Measurements from ENCODE around the gene FURIN. TPM values are rescaled to one million over a fixed set of nuclear protein-coding genes. Genes with fewer than 3 reads are reported as not detected.

FURIN gene
- total and polyA plus RNA-seq, 5 donors from 2014 or later = 2.9 to 62.5 (median 8.1) TPM

DNA sequence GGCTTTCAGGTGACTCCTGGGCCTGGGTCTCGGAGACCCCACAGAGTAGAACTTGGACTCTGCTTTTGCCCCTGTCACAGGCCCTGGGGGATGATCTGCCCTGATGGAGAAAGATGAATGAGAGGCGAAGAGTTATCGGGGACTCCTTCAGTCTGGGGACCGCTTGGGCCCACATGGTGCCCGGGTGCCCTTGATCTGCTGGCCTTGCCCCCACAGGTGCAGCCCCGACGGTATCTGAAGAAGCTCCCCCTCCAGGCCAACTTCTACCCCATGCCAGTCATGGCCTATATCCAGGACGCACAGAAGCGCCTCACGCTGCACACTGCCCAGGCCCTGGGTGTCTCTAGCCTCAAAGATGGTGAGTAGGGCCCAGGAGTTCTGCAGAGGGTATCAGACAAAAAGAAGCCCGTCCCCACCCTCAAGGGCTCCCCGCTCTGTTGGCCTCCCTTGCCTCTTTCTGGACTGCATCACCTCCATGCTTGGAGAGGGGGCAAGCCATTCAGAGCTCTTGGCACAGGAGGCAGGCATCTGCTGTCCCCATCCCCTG, 45.1 kb downstream of the FURIN start:
- Histone ChIP-seq H3K36me3 (ENCODE audit: control insufficient read depth, insufficient read depth, low read length) (peaks cover 83% of the 10 kb centered on the region), H3K4me1 (ENCODE audit: control insufficient read depth, insufficient read depth, low read length, poor library complexity, severe bottlenecking) (no peaks in the 10 kb centered on the region), H3K4me3 (ENCODE audit: low read depth, low read length) (no peak overlapping the region), H3K9me3 (ENCODE audit: control insufficient read depth in 2 of 2, low read length in 2 of 2) (no peaks in the 10 kb centered on the region), H3K27me3 (ENCODE audit: control insufficient read depth, insufficient read depth, low read length) (no peaks in the 10 kb centered on the region), H3K27ac (ENCODE audit: insufficient read depth, low read length, poor library complexity, severe bottlenecking) (no peak overlapping the region)
- Mint-ChIP-seq H3K27me3 (no peaks in the 10 kb centered on the region), H3K27ac (peak overlapping the region in 1 of 3 donors; percentile 11), H3K4me3 (no peak overlapping the region), H3K36me3 (peaks cover 42% of the 10 kb centered on the region), H3K4me1 (peaks cover 0 to 2% (median 0%) of the 10 kb centered on the region in 4 donors), H3K9me3 (peaks cover 0 to 2% (median 0%) of the 10 kb centered on the region in 7 donors)
- DNase-seq (no peak), ATAC-seq (ENCODE audit: low read depth in 2 of 2) (no peak)

DNA sequence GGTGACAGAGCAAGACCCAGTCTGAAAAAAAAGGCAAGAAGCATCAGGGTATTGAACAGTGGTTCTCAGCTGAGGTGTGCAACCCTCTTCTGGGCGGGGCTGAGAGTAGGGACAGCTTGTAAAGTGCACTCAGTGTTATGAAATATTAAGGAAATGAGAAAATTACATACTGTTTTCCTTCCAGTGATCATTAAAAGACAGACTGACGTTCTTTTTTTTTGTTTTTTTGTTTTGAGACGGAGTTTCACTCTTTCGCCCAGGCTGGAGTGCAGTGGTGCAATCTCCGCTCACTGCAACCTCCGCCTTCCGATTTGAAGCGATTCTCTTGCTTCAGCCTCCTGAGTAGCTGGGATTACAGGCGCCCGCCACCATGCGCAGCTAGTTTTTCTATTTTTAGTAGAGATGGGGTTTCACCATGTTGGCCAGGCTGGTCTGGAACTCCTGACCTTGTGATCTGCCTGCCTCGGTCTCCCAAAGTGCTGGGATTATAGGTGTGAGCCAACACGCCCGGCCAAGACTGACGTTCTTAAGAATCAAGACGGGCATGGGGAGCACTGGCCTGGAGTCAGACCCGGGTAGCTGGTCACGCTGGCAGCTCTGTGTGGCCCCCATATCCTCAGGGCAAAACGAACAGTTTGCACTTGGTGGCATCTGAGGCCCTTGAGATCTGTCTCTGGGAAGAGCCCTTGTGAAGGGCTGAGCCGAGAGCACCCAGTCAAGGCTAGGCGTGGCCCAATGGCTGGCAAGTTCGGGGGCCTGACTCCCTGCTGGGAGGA, 46.1 kb downstream of the FURIN start:
- H3K4me1 ChIP-seq (ENCODE audit: control insufficient read depth, insufficient read depth, low read length, poor library complexity, severe bottlenecking) = no peaks in the 10 kb centered on the region
- Mint-ChIP-seq H3K4me1 (peaks cover 0 to 2% (median 0%) of the 10 kb centered on the region in 4 donors), H3K36me3 (peaks cover 47% of the 10 kb centered on the region), H3K9me3 (peaks cover 0 to 2% (median 0%) of the 10 kb centered on the region in 7 donors), H3K4me3 (no peak overlapping the region), H3K27ac (no peak overlapping the region), H3K27me3 (no peaks in the 10 kb centered on the region)
- H3K36me3 ChIP-seq (ENCODE audit: control insufficient read depth, insufficient read depth, low read length) = peaks cover 84% of the 10 kb centered on the region
- DNase-seq = no peak
- H3K27ac ChIP-seq (ENCODE audit: insufficient read depth, low read length, poor library complexity, severe bottlenecking) = no peak overlapping the region
- no peak for ATAC-seq (ENCODE audit: low read depth in 2 of 2)
- no peaks in the 10 kb centered on the region for H3K27me3 ChIP-seq (ENCODE audit: control insufficient read depth, insufficient read depth, low read length)
- H3K4me3 ChIP-seq (ENCODE audit: low read depth, low read length) = no peak overlapping the region
- H3K9me3 ChIP-seq (ENCODE audit: control insufficient read depth in 2 of 2, low read length in 2 of 2) = no peaks in the 10 kb centered on the region

DNA sequence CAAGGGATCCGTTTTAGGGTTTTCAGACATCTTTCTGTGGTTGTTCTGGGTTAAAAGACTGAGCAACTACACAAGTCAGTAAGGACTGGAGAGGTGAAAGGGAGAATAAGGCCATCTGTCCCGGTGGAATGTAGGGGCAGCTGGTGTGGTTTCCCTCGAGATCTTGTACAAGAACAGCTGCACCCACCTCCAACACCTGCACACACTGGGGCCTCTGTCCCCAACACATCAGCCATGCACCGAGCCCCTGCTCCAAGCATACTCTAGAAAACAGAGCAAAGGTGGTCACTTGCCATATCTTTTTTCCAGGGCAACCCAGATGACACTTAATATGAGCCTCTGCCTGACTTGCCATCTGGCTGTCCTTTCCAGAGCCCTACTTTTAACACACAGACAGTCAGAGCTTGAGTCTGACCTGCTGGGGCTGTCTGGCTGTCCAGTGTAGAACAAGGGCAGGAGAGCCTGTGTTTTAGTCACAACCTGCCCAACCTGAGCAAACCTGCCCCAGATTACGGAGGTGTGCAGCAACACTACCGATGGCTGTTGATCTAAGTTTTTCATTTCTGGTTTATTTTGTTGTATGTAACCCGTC, 46.9 kb downstream of the FURIN start:
- Histone ChIP-seq H3K4me1 (ENCODE audit: control insufficient read depth, insufficient read depth, low read length, poor library complexity, severe bottlenecking) (no peaks in the 10 kb centered on the region), H3K36me3 (ENCODE audit: control insufficient read depth, insufficient read depth, low read length) (peaks cover 86% of the 10 kb centered on the region), H3K27ac (ENCODE audit: insufficient read depth, low read length, poor library complexity, severe bottlenecking) (no peak overlapping the region), H3K27me3 (ENCODE audit: control insufficient read depth, insufficient read depth, low read length) (no peaks in the 10 kb centered on the region), H3K4me3 (ENCODE audit: low read depth, low read length) (no peak overlapping the region), H3K9me3 (ENCODE audit: control insufficient read depth in 2 of 2, low read length in 2 of 2) (no peaks in the 10 kb centered on the region)
- no peak overlapping the region for H3K27ac Mint-ChIP-seq
- peaks cover 0 to 2% (median 0%) of the 10 kb centered on the region in 4 donors for H3K4me1 Mint-ChIP-seq
- no peak overlapping the region for H3K4me3 Mint-ChIP-seq
- H3K27me3 Mint-ChIP-seq = no peaks in the 10 kb centered on the region
- no peak for DNase-seq
- H3K36me3 Mint-ChIP-seq = peaks cover 55% of the 10 kb centered on the region
- H3K9me3 Mint-ChIP-seq = peaks cover 0 to 2% (median 0%) of the 10 kb centered on the region in 7 donors
- ATAC-seq (ENCODE audit: low read depth in 2 of 2) = no peak

DNA sequence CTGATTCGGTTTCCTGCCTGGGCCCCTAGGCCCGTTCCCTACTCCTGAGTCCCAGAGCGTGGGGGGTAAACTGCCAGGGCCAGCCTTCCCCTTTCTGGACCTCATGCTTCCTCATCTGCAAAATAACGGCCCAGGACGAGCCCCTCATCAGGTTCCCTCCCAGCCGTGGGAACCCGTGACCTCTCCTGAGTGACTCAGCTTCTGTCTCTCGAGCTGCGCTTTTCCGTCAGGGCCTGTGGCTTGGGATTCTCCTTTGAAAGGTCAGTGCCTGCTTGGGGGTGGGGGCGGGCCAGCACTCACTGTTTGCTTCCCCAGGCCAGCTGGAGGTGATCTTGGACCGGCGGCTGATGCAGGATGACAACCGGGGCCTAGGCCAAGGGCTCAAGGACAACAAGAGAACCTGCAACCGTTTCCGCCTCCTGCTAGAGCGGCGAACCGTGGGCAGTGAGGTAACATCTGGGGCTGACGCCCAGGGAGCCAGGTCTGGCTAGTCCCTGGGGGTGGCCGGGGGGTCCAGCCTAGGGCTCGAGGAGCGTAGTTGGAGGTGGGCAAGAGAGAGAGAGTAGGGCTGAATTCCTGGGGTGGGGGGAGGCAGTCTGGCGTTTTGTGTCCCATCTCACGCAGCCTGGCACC, 47.5 kb downstream of the FURIN start:
- Mint-ChIP-seq H3K9me3 (peaks cover 0 to 2% (median 0%) of the 10 kb centered on the region in 7 donors), H3K27ac (no peak overlapping the region), H3K4me1 (peaks cover 0 to 2% (median 0%) of the 10 kb centered on the region in 4 donors), H3K27me3 (no peaks in the 10 kb centered on the region), H3K4me3 (no peak overlapping the region), H3K36me3 (peaks cover 62% of the 10 kb centered on the region)
- DNase-seq (no peak), ATAC-seq (ENCODE audit: low read depth in 2 of 2) (peak; percentile 18 to 30)
- Histone ChIP-seq H3K27me3 (ENCODE audit: control insufficient read depth, insufficient read depth, low read length) (no peaks in the 10 kb centered on the region), H3K36me3 (ENCODE audit: control insufficient read depth, insufficient read depth, low read length) (peaks cover 87% of the 10 kb centered on the region), H3K4me1 (ENCODE audit: control insufficient read depth, insufficient read depth, low read length, poor library complexity, severe bottlenecking) (no peaks in the 10 kb centered on the region), H3K9me3 (ENCODE audit: control insufficient read depth in 2 of 2, low read length in 2 of 2) (no peaks in the 10 kb centered on the region), H3K4me3 (ENCODE audit: low read depth, low read length) (no peak overlapping the region), H3K27ac (ENCODE audit: insufficient read depth, low read length, poor library complexity, severe bottlenecking) (no peak overlapping the region)

DNA sequence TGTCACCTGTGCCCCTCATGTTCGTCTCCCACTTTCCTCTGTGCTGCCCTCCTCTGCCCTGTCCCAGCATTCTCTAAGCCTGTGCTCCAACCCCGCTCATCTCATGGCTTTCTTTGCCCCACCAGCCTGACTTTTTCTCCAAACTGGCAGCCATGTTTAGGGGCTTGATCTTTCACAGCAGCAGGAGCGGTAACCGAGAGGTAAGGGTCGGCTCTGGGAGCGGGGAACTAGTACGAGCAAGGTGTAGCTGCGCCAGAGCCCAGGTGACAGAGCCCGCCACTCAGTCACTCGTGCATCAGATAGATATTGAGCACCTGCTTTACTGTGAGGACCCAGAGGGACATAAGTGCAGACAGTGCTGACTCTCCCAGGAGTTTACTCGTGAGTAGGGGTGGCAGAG, 48.1 kb downstream of the FURIN start:
- H3K4me3 ChIP-seq (ENCODE audit: low read depth, low read length) = no peak overlapping the region
- Mint-ChIP-seq H3K27me3 (no peaks in the 10 kb centered on the region), H3K4me3 (no peak overlapping the region), H3K36me3 (peaks cover 66% of the 10 kb centered on the region), H3K27ac (no peak overlapping the region), H3K9me3 (peaks cover 0 to 2% (median 0%) of the 10 kb centered on the region in 7 donors), H3K4me1 (peaks cover 0 to 2% (median 0%) of the 10 kb centered on the region in 4 donors)
- DNase-seq = no peak
- H3K27ac ChIP-seq (ENCODE audit: insufficient read depth, low read length, poor library complexity, severe bottlenecking) = no peak overlapping the region
- H3K27me3 ChIP-seq (ENCODE audit: control insufficient read depth, insufficient read depth, low read length) = no peaks in the 10 kb centered on the region
- H3K36me3 ChIP-seq (ENCODE audit: control insufficient read depth, insufficient read depth, low read length) = peaks cover 87% of the 10 kb centered on the region
- ATAC-seq (ENCODE audit: low read depth in 2 of 2) = no peak
- no peaks in the 10 kb centered on the region for H3K4me1 ChIP-seq (ENCODE audit: control insufficient read depth, insufficient read depth, low read length, poor library complexity, severe bottlenecking)
- H3K9me3 ChIP-seq (ENCODE audit: control insufficient read depth in 2 of 2, low read length in 2 of 2) = no peaks in the 10 kb centered on the region

DNA sequence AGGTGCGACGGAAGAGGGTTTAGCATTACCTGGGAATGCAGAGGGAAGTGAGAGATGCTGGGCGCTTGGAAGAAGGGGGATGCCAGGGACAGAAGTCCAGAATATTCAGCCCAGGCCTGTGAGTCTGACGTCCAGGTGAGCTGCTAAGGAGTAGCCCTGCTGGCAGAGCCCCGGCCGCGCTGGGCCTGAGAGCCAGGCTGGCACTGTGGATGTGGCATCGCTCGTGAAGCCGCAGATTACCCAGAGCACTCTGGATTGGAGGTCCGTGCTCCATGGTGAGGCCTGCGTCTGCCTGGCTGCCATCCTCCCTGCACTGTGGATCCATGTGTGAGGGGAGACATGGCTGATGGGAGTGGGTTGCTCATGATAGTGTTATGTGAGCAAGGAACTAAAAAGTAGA, 49.2 kb downstream of the FURIN start:
- H3K9me3 Mint-ChIP-seq = peaks cover 0 to 2% (median 0%) of the 10 kb centered on the region in 7 donors
- H3K4me3 Mint-ChIP-seq = no peak overlapping the region
- no peaks in the 10 kb centered on the region for H3K4me1 ChIP-seq (ENCODE audit: control insufficient read depth, insufficient read depth, low read length, poor library complexity, severe bottlenecking)
- H3K36me3 ChIP-seq (ENCODE audit: control insufficient read depth, insufficient read depth, low read length) = peaks cover 76% of the 10 kb centered on the region
- DNase-seq = no peak
- H3K9me3 ChIP-seq (ENCODE audit: control insufficient read depth in 2 of 2, low read length in 2 of 2) = no peaks in the 10 kb centered on the region
- H3K4me1 Mint-ChIP-seq = peaks cover 0 to 2% (median 0%) of the 10 kb centered on the region in 4 donors
- H3K36me3 Mint-ChIP-seq = peaks cover 66% of the 10 kb centered on the region
- H3K27ac Mint-ChIP-seq = no peak overlapping the region
- H3K27me3 ChIP-seq (ENCODE audit: control insufficient read depth, insufficient read depth, low read length) = no peaks in the 10 kb centered on the region
- H3K4me3 ChIP-seq (ENCODE audit: low read depth, low read length) = no peak overlapping the region
- no peaks in the 10 kb centered on the region for H3K27me3 Mint-ChIP-seq
- ATAC-seq (ENCODE audit: low read depth in 2 of 2) = no peak
- no peak overlapping the region for H3K27ac ChIP-seq (ENCODE audit: insufficient read depth, low read length, poor library complexity, severe bottlenecking)

DNA sequence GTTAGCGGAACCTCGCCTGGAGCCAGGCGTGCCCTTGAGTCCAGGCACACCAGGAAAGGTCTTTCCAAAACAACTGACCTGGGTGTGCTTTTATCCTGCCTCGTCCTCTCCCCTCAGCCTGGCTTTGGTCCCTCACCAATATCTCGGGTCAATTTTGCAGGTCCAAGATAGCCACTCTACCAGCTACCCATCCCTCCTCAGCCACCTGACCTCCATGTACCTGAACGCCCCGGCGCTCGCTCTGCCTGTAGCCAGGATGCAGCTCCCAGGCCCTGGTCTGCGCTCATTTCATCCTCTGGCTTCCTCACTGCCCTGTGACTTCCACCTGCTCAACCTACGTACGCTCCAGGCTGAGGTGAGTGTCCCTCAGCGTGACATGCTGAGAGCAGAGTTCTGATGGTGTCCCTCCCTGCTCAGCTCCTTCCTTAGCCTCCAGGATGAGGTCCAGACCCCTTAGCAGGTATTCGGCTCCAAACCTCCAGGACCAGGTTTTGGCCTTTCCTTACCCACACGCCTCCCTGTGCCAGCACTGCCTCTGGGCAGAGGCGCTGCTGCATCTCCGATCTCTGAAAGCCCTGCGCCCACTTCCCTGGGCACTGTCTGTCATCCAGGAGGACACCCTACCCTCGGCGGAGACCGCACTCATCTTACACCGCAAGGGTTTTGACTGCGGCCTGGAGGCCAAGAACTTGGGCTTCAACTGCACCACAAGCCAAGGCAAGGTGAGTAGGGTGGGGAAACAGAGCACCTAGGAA, 49.8 kb downstream of the FURIN start:
- peaks cover 66% of the 10 kb centered on the region for H3K36me3 Mint-ChIP-seq
- H3K27me3 Mint-ChIP-seq = no peaks in the 10 kb centered on the region
- no peaks in the 10 kb centered on the region for H3K27me3 ChIP-seq (ENCODE audit: control insufficient read depth, insufficient read depth, low read length)
- H3K36me3 ChIP-seq (ENCODE audit: control insufficient read depth, insufficient read depth, low read length) = peaks cover 69% of the 10 kb centered on the region
- DNase-seq = no peak
- ATAC-seq (ENCODE audit: low read depth in 2 of 2) = no peak
- H3K27ac Mint-ChIP-seq = peak overlapping the region in 1 of 3 donors; percentile 36
- peaks cover 0 to 2% (median 0%) of the 10 kb centered on the region in 7 donors for H3K9me3 Mint-ChIP-seq
- peak overlapping the region in 1 of 4 donors; percentile 15 for H3K4me3 Mint-ChIP-seq
- no peaks in the 10 kb centered on the region for H3K4me1 ChIP-seq (ENCODE audit: control insufficient read depth, insufficient read depth, low read length, poor library complexity, severe bottlenecking)
- no peaks in the 10 kb centered on the region for H3K9me3 ChIP-seq (ENCODE audit: control insufficient read depth in 2 of 2, low read length in 2 of 2)
- H3K27ac ChIP-seq (ENCODE audit: insufficient read depth, low read length, poor library complexity, severe bottlenecking) = no peak overlapping the region
- H3K4me3 ChIP-seq (ENCODE audit: low read depth, low read length) = no peak overlapping the region
- peaks cover 0 to 2% (median 0%) of the 10 kb centered on the region in 4 donors for H3K4me1 Mint-ChIP-seq
